CD4-positive, alpha-beta memory T cell (primary cell): ENCODE data around the gene SOX15. TPM values are rescaled to one million over a fixed set of nuclear protein-coding genes. Genes with fewer than 3 reads are reported as not detected.
"Not testable (repeated sequence)": the region's sequence is repeated elsewhere in the genome, so short reads cannot be mapped to it uniquely, and the experiment has no call there.

Source experiments
- CTCF ChIA-PET: fragments of 350-600 bp; sonication (Branson Sonifier 250); formaldehyde crosslinking; loops from one replicate; lab custom pipeline; 2021; ENCODE audit warnings: inconsistent platforms; ENCODE audit not compliant: partially characterized antibody; lab: Charles Lee
- POLR2A ChIA-PET: fragments of 350-600 bp; sonication (Branson Sonifier 250); formaldehyde crosslinking; loops from one replicate; lab custom pipeline; 2021; ENCODE audit not compliant: partially characterized antibody; lab: Charles Lee
- DNase-seq, 5 donors: peaks; one replicate each; pipeline versions ENCODE4 v3.0.0 to v3.0.0-alpha.2; 2020 to 2022; ENCODE audit warnings: mixed read lengths in 1 of 5
- H3K27ac ChIP-seq: one replicate; pipeline ENCODE4 v1.7.0; 2013; ENCODE audit warnings: low read depth, low read length
- H3K27me3 ChIP-seq: 2 replicates; pipeline ENCODE4 v1.7.0; 2013; ENCODE audit warnings: mild to moderate bottlenecking, low read length, moderate library complexity; ENCODE audit not compliant: insufficient read depth
- H3K36me3 ChIP-seq: 2 replicates; pipeline ENCODE4 v1.7.0; 2013; ENCODE audit warnings: mild to moderate bottlenecking, low read length, moderate library complexity; ENCODE audit not compliant: insufficient read depth
- H3K4me1 ChIP-seq: 2 replicates; pipeline ENCODE4 v1.7.0; 2013; ENCODE audit warnings: mild to moderate bottlenecking, low read length, moderate library complexity; ENCODE audit not compliant: insufficient read depth
- H3K4me3 ChIP-seq, 2 donors: one replicate each; pipeline ENCODE4 v1.7.0; 2013; ENCODE audit warnings: low read length in 2 of 2, mild to moderate bottlenecking in 1 of 2
- H3K9me3 ChIP-seq, 2 donors: one replicate each; pipeline ENCODE4 v1.7.0; 2013; ENCODE audit warnings: low read length in 2 of 2, control low read depth in 1 of 2; ENCODE audit not compliant: control insufficient read depth in 1 of 2
- H3K27ac Mint-ChIP-seq, 7 donors: one replicate each; pipeline ENCODE4 v1.8.0; 2020 to 2021; ENCODE audit warnings: mixed read lengths in 7 of 7, mild to moderate bottlenecking in 6 of 7, inconsistent platforms in 3 of 7, moderate library complexity in 3 of 7
- H3K27me3 Mint-ChIP-seq, 2 donors: one replicate each; pipeline ENCODE4 v1.8.0; 2020 to 2021; ENCODE audit warnings: mixed read lengths in 2 of 2
- H3K36me3 Mint-ChIP-seq, 2 donors: one replicate each; pipeline ENCODE4 v1.8.0; 2020 to 2021; ENCODE audit warnings: mixed read lengths in 2 of 2, inconsistent platforms in 1 of 2, mild to moderate bottlenecking in 1 of 2
- H3K4me1 Mint-ChIP-seq, 4 donors: one replicate each; pipeline ENCODE4 v1.8.0; 2020 to 2021; ENCODE audit warnings: mixed read lengths in 4 of 4, mild to moderate bottlenecking in 1 of 4
- H3K4me3 Mint-ChIP-seq, 8 donors: one replicate each; pipeline ENCODE4 v1.8.0; 2020 to 2021; ENCODE audit warnings: mixed read lengths in 8 of 8, mild to moderate bottlenecking in 7 of 8, moderate library complexity in 6 of 8, inconsistent platforms in 3 of 8
- H3K9me3 Mint-ChIP-seq, 8 donors: one replicate each; pipeline ENCODE4 v1.8.0; 2020 to 2021; ENCODE audit warnings: mixed read lengths in 8 of 8, mild to moderate bottlenecking in 5 of 8, inconsistent platforms in 3 of 8, moderate library complexity in 1 of 8
- intact Hi-C: fragments of 100-400 bp; cut with micrococcal nuclease; formaldehyde crosslinking; loops from one replicate; pipeline ENCODE4 v1.15.1; 2023
- polyA plus RNA-seq, 2 donors: library from polyadenylated mRNA; unstranded; fragments of 300-500 nt; fragmentation: Illumina TruSeq; gene quantifications; one replicate each; pipeline ENCODE4 v1.2.3, GENCODE V29; 2021
- total RNA-seq, 2 experiments: library from RNA; stranded (reverse); gene quantifications; one replicate each; pipeline ENCODE4 v1.2.3, GENCODE V29; 2021

Gene SOX15
- total and polyA plus RNA-seq, 4 experiments from 2014 or later = 1.0 to 1.1 TPM; not detected in 2

DNA sequence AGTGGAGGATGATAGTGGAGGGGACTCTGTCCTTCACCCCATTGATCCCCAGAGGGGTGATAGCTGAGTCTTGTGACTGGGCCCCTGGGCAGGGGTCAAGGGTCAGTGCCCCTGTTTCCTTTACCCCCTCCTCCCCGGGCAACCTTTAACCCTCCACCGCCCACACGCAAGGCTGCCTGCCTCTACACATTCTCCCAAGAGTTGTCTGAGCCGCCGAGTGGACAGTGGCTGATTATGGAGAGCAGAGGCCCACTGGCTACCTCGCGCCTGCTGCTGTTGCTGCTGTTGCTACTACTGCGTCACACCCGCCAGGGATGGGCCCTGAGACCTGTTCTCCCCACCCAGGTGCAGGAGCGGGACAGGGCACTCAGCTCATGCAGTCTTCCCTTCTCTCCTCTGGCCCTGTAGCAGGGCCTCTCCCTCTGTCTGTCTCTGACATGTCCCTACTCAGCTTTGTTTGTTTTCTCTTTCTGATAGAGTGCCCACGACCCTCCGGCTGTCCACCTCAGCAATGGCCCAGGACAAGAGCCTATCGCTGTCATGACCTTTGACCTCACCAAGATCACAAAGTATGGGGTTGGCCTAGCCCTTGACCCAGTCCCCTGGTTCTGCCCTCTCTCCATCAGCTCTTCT, 40.2 kb upstream of the SOX15 start, which contains the start of gene SHBG:
Gene SHBG, plus strand, starts transcription at position 197 of the 633 bp plus-strand sequence. Its CDS starts 38 bp downstream, at position 235.
- no peak for DNase-seq
- H3K27ac Mint-ChIP-seq = peak within 1 kb of the TSS in 2 of 7 donors; percentile 6 to 59
- H3K27me3 Mint-ChIP-seq = no peaks in the 10 kb centered on the region
- no peak within 1 kb of the TSS for H3K27ac ChIP-seq
- no peaks in the 10 kb centered on the region for H3K9me3 Mint-ChIP-seq
- H3K4me1 ChIP-seq = peaks cover 13% of the 10 kb centered on the region
- no peak within 1 kb of the TSS for H3K4me3 ChIP-seq
- ChIA-PET POLR2A (interaction anchor here (5.0 kb wide), 1 partner anchor 57 kb away, joined by 42 read pairs; the partner anchor contains the start of genes TP53 and WRAP53), CTCF (interaction anchor here (4.7 kb wide), 1 partner anchor 58 kb away, joined by 56 read pairs; the partner anchor contains the start of genes TP53 and WRAP53)
- intact Hi-C loops = no loop called here
- H3K36me3 ChIP-seq = no peaks in the 10 kb centered on the region
- peaks cover 4 to 20% (median 14%) of the 10 kb centered on the region in 4 donors for H3K4me1 Mint-ChIP-seq
- no peaks in the 10 kb centered on the region for H3K9me3 ChIP-seq
- peaks cover 0 to 6% of the 10 kb centered on the region in 2 donors for H3K36me3 Mint-ChIP-seq
- H3K27me3 ChIP-seq = no peaks in the 10 kb centered on the region
- peak within 1 kb of the TSS in 2 of 8 donors; percentile 26 to 36 for H3K4me3 Mint-ChIP-seq

DNA sequence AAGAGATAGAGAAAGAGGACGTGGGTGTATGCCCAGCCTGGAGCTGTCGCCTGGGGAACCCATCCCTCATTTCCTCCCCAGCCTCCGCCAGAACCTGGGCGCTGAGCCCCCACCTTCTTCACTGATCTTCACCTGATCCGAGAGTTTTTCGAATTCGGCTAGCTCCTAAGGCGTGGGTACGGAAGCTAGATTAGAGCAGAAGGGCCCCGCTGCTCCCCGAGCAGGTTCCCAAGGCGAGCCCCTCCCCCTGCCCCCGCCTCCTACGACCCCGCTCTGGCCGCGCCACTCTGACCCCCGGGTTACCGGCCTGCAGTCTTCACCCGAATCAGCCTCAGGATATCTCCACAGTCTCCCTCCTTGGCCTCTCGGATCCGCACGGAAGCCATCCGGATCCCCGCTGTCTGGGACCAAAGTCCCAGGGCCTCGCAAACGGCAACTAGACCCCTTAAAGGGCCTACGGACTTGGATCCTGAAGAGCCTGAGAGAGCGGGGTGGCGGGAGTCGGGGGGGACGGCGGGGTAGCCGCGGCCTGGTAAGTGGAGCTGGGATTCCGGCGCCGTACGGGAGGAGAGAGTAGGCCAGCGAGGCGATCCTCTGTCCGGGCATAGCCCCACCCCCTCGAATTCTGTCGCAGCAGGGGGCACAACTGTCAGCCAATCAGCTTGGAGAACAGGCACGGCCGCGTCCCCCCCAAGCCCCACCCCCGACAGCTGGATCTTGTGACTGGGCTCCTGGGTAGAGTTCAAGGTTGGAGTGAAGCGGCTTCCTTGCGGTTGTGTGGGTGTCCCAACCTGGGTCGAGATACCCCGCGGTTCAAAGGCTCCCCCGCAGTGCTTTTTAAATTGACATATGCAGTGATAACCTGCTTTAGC, 37.6 kb upstream of the SOX15 start, which contains the start of gene SAT2:
Gene SAT2, minus strand, starts transcription at position 572 of the 872 bp plus-strand sequence. Its CDS starts 186 bp downstream, at position 386.
- peak within 1 kb of the TSS; percentile 75 to 96 (median 91) for H3K27ac Mint-ChIP-seq
- H3K27me3 Mint-ChIP-seq = no peaks in the 10 kb centered on the region
- CTCF ChIA-PET = interaction anchor here (0.9 to 2.9 kb wide), 8 partner anchors 9 to 109 kb away, joined by 3 to 28 read pairs (median 4); partner anchors contain the start of genes FXR2, TP53 and WRAP53
- peak within 1 kb of the TSS; percentile 91 to 95 (median 93) for H3K4me3 Mint-ChIP-seq
- peaks cover 0 to 6% of the 10 kb centered on the region in 2 donors for H3K36me3 Mint-ChIP-seq
- Histone ChIP-seq H3K4me1 (peaks cover 13% of the 10 kb centered on the region), H3K27me3 (no peaks in the 10 kb centered on the region), H3K27ac (peak within 1 kb of the TSS; percentile 82), H3K36me3 (no peaks in the 10 kb centered on the region), H3K4me3 (peak within 1 kb of the TSS; percentile 76 to 82), H3K9me3 (no peaks in the 10 kb centered on the region)
- POLR2A ChIA-PET = interaction anchor here (0.7 to 3.8 kb wide), 19 partner anchors 11 to 668 kb away, joined by 3 to 84 read pairs (median 4); partner anchors contain the start of genes ATP1B2, CD68, FXR2 and MPDU1
- peak; percentile 73 to 88 (median 75) for DNase-seq
- intact Hi-C loops = loop anchor here (1.0 kb wide), 2 partner anchors 12 to 59 kb away; no protein-coding TSS in a partner anchor
- peaks cover 4 to 20% (median 14%) of the 10 kb centered on the region in 4 donors for H3K4me1 Mint-ChIP-seq
- no peaks in the 10 kb centered on the region for H3K9me3 Mint-ChIP-seq

DNA sequence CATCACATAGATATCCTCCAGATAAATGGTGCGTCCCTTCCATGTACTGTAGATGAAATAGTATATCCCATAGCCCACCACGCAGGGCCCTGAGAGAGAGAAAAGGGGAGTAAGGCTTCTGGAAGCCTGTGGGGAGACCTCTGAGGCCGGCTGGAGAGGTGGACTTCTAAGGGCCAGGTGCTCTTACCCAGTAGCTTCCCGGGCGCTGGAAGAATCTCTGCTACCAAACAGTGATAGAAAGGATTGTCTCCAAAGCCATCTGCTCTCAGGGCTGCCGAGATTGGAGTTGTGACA, 37.0 kb upstream of the SOX15 start:
- no peaks in the 10 kb centered on the region for H3K36me3 ChIP-seq
- H3K4me3 ChIP-seq = peak overlapping the region; percentile 76 to 82
- Mint-ChIP-seq H3K4me1 (peaks cover 4 to 20% (median 11%) of the 10 kb centered on the region in 4 donors), H3K27me3 (no peaks in the 10 kb centered on the region), H3K4me3 (peak overlapping the region; percentile 91 to 95 (median 93)), H3K27ac (peak overlapping the region; percentile 75 to 96 (median 91)), H3K9me3 (no peaks in the 10 kb centered on the region), H3K36me3 (peaks cover 0 to 6% of the 10 kb centered on the region in 2 donors)
- POLR2A ChIA-PET = interaction anchor here (1.0 to 3.8 kb wide), 13 partner anchors 13 to 669 kb away, joined by 3 to 84 read pairs (median 8); partner anchors contain the start of genes ATP1B2, CD68, FXR2 and MPDU1
- peaks cover 13% of the 10 kb centered on the region for H3K4me1 ChIP-seq
- H3K27ac ChIP-seq = peak overlapping the region; percentile 82
- DNase-seq = no peak
- H3K9me3 ChIP-seq = no peaks in the 10 kb centered on the region
- no peaks in the 10 kb centered on the region for H3K27me3 ChIP-seq
- intact Hi-C loops = loop anchor here (1.0 kb wide), 2 partner anchors 12 to 59 kb away; no protein-coding TSS in a partner anchor
- CTCF ChIA-PET = interaction anchor here (0.9 to 2.9 kb wide), 8 partner anchors 10 to 109 kb away, joined by 3 to 28 read pairs (median 4); partner anchors contain the start of genes FXR2, TP53 and WRAP53

DNA sequence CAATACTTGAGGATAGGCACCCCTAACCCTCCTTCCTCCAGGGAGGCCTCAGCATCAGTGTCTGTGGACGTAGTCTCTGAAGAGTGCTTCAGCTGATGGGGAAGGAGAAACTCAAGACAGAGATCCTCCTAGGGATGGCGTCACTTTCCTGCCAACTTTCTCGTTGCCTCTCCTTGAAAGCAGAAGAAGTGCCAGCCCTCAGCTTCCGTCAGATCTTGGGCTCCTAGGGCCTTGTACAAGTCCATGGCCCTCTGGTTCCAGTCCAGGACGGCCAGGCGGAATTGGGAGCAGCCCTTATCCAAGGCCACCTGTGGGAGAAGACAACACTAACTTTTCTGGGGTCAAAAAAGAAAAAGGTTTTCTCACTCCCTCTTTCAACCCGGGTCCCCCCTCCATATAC, 36.4 kb upstream of the SOX15 start:
- Mint-ChIP-seq H3K27ac (peak overlapping the region in 2 of 7 donors; percentile 70 to 75), H3K27me3 (no peaks in the 10 kb centered on the region), H3K4me1 (peaks cover 4 to 20% (median 11%) of the 10 kb centered on the region in 4 donors), H3K36me3 (peaks cover 0 to 6% of the 10 kb centered on the region in 2 donors), H3K9me3 (no peaks in the 10 kb centered on the region), H3K4me3 (peak overlapping the region; percentile 38 to 95 (median 92))
- POLR2A ChIA-PET = interaction anchor here (1.0 to 3.8 kb wide), 7 partner anchors 12 to 171 kb away, joined by 3 to 84 read pairs (median 18); partner anchors contain the start of genes FXR2, MPDU1, POLR2A and SOX15
- Histone ChIP-seq H3K4me3 (no peak overlapping the region), H3K9me3 (no peaks in the 10 kb centered on the region), H3K36me3 (no peaks in the 10 kb centered on the region), H3K27me3 (no peaks in the 10 kb centered on the region), H3K27ac (no peak overlapping the region), H3K4me1 (peaks cover 13% of the 10 kb centered on the region)
- CTCF ChIA-PET = interaction anchor here (1.1 to 2.9 kb wide), 6 partner anchors 10 to 108 kb away, joined by 3 to 28 read pairs (median 6); partner anchors contain the start of genes FXR2, TP53 and WRAP53
- DNase-seq = no peak
- intact Hi-C loops = no loop called here

DNA sequence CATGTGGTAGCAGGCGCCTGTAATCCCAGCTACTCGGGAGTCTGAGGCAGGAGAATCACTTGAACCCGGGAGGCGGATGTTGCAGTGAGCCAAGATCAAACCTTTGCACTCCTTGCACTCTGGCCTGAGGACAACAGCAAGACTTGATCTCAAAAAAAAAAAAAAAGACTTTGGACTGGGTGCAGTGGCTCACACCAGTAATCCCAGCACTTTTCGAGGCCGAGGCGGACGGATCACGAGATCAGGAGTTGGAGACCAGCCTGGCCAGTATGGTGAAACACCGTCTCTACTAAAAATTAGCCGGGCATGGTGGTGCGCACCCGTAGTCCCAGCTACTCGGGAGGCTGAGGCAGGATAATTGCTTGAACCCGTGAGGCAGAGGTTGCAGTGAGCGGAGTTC, 35.9 kb upstream of the SOX15 start:
- intact Hi-C loops, H3K27ac Mint-ChIP-seq, H3K36me3 ChIP-seq, H3K4me3 ChIP-seq, H3K27ac ChIP-seq, DNase-seq, H3K9me3 Mint-ChIP-seq, H3K27me3 ChIP-seq, H3K9me3 ChIP-seq, H3K36me3 Mint-ChIP-seq, H3K27me3 Mint-ChIP-seq: not testable (repeated sequence)
- Mint-ChIP-seq H3K4me1 (peaks cover 4 to 20% (median 11%) of the 10 kb centered on the region in 4 donors), H3K4me3 (peak overlapping the region in 2 of 8 donors; percentile 45 to 93)
- POLR2A ChIA-PET = interaction anchor here (3.1 to 3.8 kb wide), 2 partner anchors 11 to 61 kb away, joined by 46 to 84 read pairs; partner anchors contain the start of genes FXR2, TP53 and WRAP53
- CTCF ChIA-PET = interaction anchor here (1.1 to 2.9 kb wide), 3 partner anchors 10 to 62 kb away, joined by 3 to 28 read pairs (median 5); partner anchors contain the start of genes FXR2, TP53 and WRAP53
- H3K4me1 ChIP-seq = peaks cover 13% of the 10 kb centered on the region

DNA sequence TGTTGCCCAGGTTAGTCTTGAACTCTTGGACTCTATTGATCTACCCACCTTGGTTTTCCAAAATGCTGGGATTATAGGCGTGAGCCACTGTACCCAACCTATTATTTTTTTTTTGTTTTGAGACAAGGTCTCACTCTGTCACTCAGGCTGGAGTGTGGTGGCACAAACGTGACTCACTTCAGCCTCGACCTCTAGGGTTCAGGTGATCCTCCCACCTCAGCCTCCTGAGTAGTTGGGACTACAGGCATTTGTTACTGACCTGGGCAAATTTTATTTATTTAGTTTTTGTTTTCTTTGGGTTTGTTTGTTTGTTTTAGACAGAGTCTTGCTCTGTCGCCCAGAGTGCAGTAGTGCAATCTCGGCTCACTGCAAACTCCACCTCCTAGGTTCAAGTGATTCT, 33.8 kb upstream of the SOX15 start:
- ChIA-PET POLR2A (interaction anchor here (1.0 kb wide), 1 partner anchor 9 kb away, joined by 3 read pairs; the partner anchor contains the start of gene FXR2), CTCF (interaction anchor here (1.7 kb wide), 1 partner anchor 64 kb away, joined by 4 read pairs; the partner anchor contains the start of gene TP53)
- no peaks in the 10 kb centered on the region for H3K27me3 Mint-ChIP-seq
- H3K4me3 Mint-ChIP-seq = no peak overlapping the region
- Histone ChIP-seq H3K36me3 (no peaks in the 10 kb centered on the region), H3K4me3 (no peak overlapping the region), H3K9me3 (no peaks in the 10 kb centered on the region), H3K4me1 (peaks cover 13% of the 10 kb centered on the region), H3K27ac (no peak overlapping the region), H3K27me3 (no peaks in the 10 kb centered on the region)
- DNase-seq = no peak
- H3K9me3 Mint-ChIP-seq = no peaks in the 10 kb centered on the region
- H3K27ac Mint-ChIP-seq = no peak overlapping the region
- H3K36me3 Mint-ChIP-seq = peaks cover 0 to 6% of the 10 kb centered on the region in 2 donors
- intact Hi-C loops = no loop called here
- peaks cover 3 to 20% (median 11%) of the 10 kb centered on the region in 4 donors for H3K4me1 Mint-ChIP-seq
